ENCODE results near the gene FBLN2. TPM values are rescaled to one million over a fixed set of nuclear protein-coding genes. Genes with fewer than 3 reads are reported as not detected.

The FBLN2 gene
- total and polyA plus RNA-seq, 2 of the 13 experiments (the other 11 are each of a cell fraction or from before 2014, with no cell fraction given) = not detected

DNA sequence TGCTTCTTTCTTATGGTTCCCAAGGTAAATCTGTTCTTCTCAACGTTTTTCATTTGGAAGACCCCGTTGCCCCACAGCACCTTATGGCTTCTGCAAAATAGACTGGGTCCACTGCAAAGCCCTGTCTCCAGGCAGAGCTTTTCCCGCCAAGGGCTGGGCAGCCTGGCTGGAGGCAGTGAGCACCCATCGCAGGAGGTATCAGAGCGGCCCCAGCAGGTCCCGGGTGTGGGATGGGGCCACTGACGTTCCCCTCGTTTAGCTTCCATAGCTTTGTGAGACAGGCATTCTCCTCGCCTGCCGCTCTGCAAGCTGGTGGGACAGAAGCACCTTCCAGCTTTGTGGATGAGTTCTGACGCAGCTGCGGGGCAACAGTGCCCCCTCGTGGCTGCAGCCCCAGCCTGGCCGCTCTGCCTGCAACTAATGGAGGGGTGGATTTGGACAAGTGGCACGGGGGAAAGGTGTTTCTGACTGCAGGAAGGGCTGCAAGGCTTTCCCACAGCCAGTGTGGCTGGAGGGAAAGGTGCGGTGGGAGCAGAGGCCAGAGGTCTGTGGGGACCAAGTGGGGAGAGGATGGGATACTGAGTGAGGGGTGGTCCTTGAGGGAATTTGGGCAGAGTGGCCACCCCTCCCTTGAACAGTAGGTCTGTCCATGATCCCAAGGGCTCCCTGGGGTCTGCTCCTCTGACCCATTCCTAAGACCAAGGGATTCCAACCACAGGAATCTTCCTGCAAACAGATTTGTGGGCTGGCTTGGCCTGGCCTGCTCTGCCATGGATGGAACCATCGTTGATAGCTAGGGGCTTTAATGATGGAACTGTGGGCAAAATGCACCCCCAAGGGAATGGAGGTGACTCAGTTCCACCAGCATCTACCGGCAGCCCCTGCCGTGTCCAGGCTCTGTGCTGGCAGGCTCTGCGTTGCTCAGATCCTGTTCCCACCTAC lies 99.4 kb downstream of the FBLN2 start (continued):
- TF ChIP-seq, protein P1, sequence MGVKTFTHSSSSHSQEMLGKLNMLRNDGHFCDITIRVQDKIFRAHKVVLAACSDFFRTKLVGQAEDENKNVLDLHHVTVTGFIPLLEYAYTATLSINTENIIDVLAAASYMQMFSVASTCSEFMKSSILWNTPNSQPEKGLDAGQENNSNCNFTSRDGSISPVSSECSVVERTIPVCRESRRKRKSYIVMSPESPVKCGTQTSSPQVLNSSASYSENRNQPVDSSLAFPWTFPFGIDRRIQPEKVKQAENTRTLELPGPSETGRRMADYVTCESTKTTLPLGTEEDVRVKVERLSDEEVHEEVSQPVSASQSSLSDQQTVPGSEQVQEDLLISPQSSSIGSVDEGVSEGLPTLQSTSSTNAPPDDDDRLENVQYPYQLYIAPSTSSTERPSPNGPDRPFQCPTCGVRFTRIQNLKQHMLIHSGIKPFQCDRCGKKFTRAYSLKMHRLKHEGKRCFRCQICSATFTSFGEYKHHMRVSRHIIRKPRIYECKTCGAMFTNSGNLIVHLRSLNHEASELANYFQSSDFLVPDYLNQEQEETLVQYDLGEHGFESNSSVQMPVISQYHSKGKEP (CRISPR knock-in tag; IDR thresholded peaks at IDR 0.05) = no peak
- TF ChIP-seq, protein P2, sequence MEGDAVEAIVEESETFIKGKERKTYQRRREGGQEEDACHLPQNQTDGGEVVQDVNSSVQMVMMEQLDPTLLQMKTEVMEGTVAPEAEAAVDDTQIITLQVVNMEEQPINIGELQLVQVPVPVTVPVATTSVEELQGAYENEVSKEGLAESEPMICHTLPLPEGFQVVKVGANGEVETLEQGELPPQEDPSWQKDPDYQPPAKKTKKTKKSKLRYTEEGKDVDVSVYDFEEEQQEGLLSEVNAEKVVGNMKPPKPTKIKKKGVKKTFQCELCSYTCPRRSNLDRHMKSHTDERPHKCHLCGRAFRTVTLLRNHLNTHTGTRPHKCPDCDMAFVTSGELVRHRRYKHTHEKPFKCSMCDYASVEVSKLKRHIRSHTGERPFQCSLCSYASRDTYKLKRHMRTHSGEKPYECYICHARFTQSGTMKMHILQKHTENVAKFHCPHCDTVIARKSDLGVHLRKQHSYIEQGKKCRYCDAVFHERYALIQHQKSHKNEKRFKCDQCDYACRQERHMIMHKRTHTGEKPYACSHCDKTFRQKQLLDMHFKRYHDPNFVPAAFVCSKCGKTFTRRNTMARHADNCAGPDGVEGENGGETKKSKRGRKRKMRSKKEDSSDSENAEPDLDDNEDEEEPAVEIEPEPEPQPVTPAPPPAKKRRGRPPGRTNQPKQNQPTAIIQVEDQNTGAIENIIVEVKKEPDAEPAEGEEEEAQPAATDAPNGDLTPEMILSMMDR (CRISPR knock-in tag; IDR thresholded peaks at IDR 0.05) = peak; percentile 99
- no peak for TF ChIP-seq ATF7 (IDR thresholded peaks at IDR 0.05)
- TF ChIP-seq ATF7 (CRISPR knock-in tag; IDR thresholded peaks at IDR 0.05) = no peak
- TF ChIP-seq MAFG (CRISPR knock-in tag; IDR thresholded peaks at IDR 0.05) = no peak
- TF ChIP-seq, protein P3, sequence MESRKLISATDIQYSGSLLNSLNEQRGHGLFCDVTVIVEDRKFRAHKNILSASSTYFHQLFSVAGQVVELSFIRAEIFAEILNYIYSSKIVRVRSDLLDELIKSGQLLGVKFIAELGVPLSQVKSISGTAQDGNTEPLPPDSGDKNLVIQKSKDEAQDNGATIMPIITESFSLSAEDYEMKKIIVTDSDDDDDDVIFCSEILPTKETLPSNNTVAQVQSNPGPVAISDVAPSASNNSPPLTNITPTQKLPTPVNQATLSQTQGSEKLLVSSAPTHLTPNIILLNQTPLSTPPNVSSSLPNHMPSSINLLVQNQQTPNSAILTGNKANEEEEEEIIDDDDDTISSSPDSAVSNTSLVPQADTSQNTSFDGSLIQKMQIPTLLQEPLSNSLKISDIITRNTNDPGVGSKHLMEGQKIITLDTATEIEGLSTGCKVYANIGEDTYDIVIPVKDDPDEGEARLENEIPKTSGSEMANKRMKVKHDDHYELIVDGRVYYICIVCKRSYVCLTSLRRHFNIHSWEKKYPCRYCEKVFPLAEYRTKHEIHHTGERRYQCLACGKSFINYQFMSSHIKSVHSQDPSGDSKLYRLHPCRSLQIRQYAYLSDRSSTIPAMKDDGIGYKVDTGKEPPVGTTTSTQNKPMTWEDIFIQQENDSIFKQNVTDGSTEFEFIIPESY (CRISPR knock-in tag; IDR thresholded peaks at IDR 0.05) = peak; percentile 68; the same call in 1 of the 2 replicates
- TF ChIP-seq, protein P4, sequence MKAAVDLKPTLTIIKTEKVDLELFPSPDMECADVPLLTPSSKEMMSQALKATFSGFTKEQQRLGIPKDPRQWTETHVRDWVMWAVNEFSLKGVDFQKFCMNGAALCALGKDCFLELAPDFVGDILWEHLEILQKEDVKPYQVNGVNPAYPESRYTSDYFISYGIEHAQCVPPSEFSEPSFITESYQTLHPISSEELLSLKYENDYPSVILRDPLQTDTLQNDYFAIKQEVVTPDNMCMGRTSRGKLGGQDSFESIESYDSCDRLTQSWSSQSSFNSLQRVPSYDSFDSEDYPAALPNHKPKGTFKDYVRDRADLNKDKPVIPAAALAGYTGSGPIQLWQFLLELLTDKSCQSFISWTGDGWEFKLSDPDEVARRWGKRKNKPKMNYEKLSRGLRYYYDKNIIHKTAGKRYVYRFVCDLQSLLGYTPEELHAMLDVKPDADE (CRISPR knock-in tag; IDR thresholded peaks at IDR 0.05) = no peak
- no peak for TF ChIP-seq ZNF335 (CRISPR knock-in tag; IDR thresholded peaks at IDR 0.05)
- no peak for TF ChIP-seq PTBP1 (IDR thresholded peaks at IDR 0.05; ENCODE audit: low read depth, low read length, poor library complexity, severe bottlenecking)
- TF ChIP-seq, protein P5, sequence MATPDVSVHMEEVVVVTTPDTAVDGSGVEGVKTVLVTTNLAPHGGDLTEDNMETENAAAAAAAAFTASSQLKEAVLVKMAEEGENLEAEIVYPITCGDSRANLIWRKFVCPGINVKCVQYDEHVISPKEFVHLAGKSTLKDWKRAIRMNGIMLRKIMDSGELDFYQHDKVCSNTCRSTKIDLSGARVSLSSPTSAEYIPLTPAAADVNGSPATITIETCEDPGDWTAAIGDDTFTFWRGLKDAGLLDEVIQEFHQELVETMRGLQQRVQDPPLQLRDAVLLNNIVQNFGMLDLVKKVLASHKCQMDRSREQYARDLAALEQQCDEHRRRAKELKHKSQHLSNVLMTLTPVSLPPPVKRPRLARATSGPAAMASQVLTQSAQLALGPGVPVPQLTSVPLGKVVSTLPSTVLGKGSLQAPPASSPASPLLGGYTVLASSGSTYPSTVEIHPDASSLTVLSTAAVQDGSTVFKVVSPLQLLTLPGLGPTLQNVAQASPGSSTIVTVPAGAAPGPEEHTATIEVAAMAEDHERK (CRISPR knock-in tag; IDR thresholded peaks at IDR 0.05; ENCODE audit: low read depth) = no peak
- no peak for TF ChIP-seq HNRNPK (IDR thresholded peaks at IDR 0.05; ENCODE audit: low read depth, low read length, poor library complexity, severe bottlenecking)
- peak; percentile 91 for TF ChIP-seq RAD21 (CRISPR knock-in tag; IDR thresholded peaks at IDR 0.05)
- TF ChIP-seq ISL2 (CRISPR knock-in tag; IDR thresholded peaks at IDR 0.05) = no peak; the same call in 1 of the 2 replicates
- no peak for TF ChIP-seq ZNF772 (CRISPR knock-in tag; IDR thresholded peaks at IDR 0.05)
- TF ChIP-seq, protein P6, sequence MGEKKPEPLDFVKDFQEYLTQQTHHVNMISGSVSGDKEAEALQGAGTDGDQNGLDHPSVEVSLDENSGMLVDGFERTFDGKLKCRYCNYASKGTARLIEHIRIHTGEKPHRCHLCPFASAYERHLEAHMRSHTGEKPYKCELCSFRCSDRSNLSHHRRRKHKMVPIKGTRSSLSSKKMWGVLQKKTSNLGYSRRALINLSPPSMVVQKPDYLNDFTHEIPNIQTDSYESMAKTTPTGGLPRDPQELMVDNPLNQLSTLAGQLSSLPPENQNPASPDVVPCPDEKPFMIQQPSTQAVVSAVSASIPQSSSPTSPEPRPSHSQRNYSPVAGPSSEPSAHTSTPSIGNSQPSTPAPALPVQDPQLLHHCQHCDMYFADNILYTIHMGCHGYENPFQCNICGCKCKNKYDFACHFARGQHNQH (CRISPR knock-in tag; IDR thresholded peaks at IDR 0.05) = no peak
- TF ChIP-seq, protein P7, sequence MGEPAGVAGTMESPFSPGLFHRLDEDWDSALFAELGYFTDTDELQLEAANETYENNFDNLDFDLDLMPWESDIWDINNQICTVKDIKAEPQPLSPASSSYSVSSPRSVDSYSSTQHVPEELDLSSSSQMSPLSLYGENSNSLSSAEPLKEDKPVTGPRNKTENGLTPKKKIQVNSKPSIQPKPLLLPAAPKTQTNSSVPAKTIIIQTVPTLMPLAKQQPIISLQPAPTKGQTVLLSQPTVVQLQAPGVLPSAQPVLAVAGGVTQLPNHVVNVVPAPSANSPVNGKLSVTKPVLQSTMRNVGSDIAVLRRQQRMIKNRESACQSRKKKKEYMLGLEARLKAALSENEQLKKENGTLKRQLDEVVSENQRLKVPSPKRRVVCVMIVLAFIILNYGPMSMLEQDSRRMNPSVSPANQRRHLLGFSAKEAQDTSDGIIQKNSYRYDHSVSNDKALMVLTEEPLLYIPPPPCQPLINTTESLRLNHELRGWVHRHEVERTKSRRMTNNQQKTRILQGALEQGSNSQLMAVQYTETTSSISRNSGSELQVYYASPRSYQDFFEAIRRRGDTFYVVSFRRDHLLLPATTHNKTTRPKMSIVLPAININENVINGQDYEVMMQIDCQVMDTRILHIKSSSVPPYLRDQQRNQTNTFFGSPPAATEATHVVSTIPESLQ (CRISPR knock-in tag; conservative IDR thresholded peaks at IDR 0.05) = no peak

Measured in HepG2 (cell line).